HG02763 (cell line): ENCODE measurements around the gene CYBC1.

Source experiments
- ATAC-seq: cut with Tn5 transposase; IDR thresholded peaks from one replicate; pipeline ENCODE4 v1.9.1; 2021; ENCODE audit warnings: mild to moderate bottlenecking, moderate library complexity; ENCODE audit not compliant: unreplicated experiment

The CYBC1 gene

GRCh38 chr17:82411396-82412053 lies 39.0 kb downstream of the CYBC1 start:
- ATAC-seq = no peak

- no peak for ATAC-seq
Observed at GRCh38 chr17:82410014-82410716, 40.4 kb downstream of the CYBC1 start.

GRCh38 chr17:82408938-82409318 lies 41.6 kb downstream of the CYBC1 start:
- ATAC-seq = no peak

- ATAC-seq = no peak
Observed at GRCh38 chr17:82408288-82408937, 42.1 kb downstream of the CYBC1 start.

GRCh38 chr17:82407255-82407654 lies 43.3 kb downstream of the CYBC1 start:
- no peak for ATAC-seq

GRCh38 chr17:82406131-82406671 lies 44.4 kb downstream of the CYBC1 start:
- no peak for ATAC-seq

- no peak for ATAC-seq
Observed at GRCh38 chr17:82405051-82405450, 45.5 kb downstream of the CYBC1 start.

GRCh38 chr17:82403662-82404660 lies 46.6 kb downstream of the CYBC1 start:
- ATAC-seq = no peak

GRCh38 chr17:82402865-82403264 lies 47.7 kb downstream of the CYBC1 start:
- ATAC-seq = peak; percentile 68

- ATAC-seq = peak; percentile 31
Observed at GRCh38 chr17:82400830-82401229, 49.7 kb downstream of the CYBC1 start.

- ATAC-seq = no peak
Observed at GRCh38 chr17:82400206-82400605, 50.3 kb downstream of the CYBC1 start.

- ATAC-seq = no peak
Observed at GRCh38 chr17:82399601-82400101, 50.9 kb downstream of the CYBC1 start.

- no peak for ATAC-seq
Observed at GRCh38 chr17:82399041-82399441, 51.5 kb downstream of the CYBC1 start.

- ATAC-seq = no peak
Observed at GRCh38 chr17:82397449-82398335, 52.9 kb downstream of the CYBC1 start.

GRCh38 chr17:82396601-82397435 lies 53.7 kb downstream of the CYBC1 start:
- ATAC-seq = no peak

GRCh38 chr17:82394278-82394677 lies 56.3 kb downstream of the CYBC1 start:
- ATAC-seq = no peak

GRCh38 chr17:82392941-82393340 lies 57.6 kb downstream of the CYBC1 start:
- no peak for ATAC-seq
